Measurements from ENCODE around the gene KIR3DL2.
"Not testable (repeated sequence)": the region's sequence is repeated elsewhere in the genome, so short reads cannot be mapped to it uniquely, and the experiment has no call there.

GRCh38 chr19:54832496-54832895 lies 17.7 kb upstream of the KIR3DL2 start, which contains the start of gene KIR2DS4:
- TF ChIP-seq CTCF (IDR thresholded peaks at IDR 0.05); ZFX (IDR thresholded peaks at IDR 0.05; ENCODE audit: borderline replicate concordance): not testable (repeated sequence)

All from 22Rv1 (cell line).